HG03571 (cell line): ENCODE results near the gene TMIGD2.

ENCODE experiments used
- ATAC-seq: cut with Tn5 transposase; IDR thresholded peaks from one replicate; pipeline ENCODE4 v1.9.1; 2021; ENCODE audit not compliant: unreplicated experiment

Gene TMIGD2

DNA sequence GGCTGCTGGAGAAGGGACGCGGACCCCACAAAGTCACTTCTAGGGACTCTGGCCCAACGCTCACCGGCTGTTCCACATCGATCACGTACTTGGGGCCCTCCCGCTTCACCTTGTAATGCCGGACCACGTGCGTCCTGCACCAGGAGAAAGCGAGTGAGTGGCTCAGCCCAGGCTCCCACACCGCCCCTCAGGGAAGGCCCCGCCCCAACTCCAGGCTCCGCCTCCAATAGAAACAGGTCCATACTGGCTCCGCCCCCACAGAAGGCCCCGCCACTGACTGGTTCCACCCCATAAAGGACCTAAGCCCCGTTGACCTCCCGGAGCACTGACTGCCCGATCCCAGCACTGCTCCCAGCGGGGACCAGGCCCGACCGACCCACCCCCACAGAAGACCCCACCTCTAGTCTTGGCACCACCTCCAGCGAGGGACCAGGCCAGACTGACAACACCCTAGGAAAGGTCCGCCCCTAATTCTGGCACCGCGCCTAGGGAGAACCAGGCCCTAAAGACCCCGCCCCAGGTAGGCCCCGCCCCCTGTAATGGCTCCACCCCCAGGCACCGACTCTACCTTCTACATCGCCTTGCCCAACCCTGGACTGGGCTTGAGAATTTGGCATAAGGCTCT, 25.2 kb upstream of the TMIGD2 start:
- no peak for ATAC-seq

DNA sequence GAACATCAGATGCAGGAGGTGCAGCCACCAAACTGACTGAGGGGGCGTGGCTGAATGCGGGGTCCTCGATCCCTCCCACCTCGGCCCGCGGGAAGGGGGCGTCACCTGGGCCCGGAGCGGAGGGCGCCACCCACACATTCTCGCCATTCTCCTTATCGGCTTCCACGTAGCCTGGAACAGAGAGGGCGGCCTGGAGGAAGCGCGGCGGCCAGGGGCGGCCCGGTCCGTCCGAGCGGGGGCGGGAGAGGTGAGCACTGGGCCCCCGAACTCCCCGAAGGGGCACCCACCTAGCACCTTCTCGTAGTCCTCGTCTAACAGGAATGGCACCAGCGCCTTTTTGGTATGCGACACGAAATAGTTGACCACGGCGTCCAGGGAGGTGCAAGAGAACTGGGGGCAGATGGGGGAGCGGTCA, 24.7 kb upstream of the TMIGD2 start:
- ATAC-seq = no peak

DNA sequence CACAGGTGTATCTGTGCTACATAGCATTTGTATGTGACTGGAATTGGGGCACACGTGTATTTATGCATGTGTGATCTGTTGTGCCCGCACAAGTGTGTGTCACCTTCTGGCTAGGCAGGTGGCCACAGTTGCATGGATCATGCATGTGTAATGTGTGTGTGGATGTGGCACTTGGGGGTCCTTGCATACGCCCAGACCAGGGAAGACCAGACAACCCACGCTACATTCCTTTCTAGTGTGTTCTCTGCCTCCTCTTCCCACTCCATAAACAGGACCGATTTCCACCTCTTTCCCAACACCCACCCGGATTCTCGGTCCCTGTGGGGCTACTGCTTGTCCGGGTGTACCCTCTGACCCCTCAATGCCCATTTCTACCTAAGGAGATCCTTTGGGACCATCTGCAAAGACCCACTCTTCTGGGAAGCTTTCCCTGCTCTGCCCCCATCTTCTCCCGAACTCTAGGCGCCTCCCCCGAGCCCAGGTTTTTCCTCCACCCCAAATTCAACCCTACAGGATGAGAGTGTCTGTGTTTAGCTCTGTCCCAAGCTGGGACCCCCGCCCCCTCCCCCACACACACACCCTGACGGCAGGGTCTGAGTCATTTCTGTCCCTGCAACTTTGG, 24.1 kb upstream of the TMIGD2 start:
- ATAC-seq = no peak

DNA sequence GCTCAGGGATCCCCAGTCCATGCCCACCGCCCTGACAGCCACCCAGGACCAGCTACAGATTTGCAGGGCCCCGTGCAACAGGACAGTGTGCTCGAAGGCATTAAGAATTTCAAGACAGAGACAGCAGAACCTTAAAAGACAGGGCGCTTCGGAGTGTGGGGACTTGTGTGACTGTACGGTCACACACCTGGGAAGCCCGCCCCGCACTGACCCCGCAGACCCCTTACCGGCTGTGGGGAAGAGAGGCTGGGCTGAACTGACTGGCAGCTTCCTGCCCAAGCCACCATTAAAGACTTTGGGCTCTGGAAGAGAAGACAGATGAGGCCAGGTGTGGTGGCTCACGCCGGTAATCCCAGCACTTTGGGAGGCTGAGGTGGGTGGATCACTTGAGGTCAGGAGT, 22.0 kb upstream of the TMIGD2 start:
- ATAC-seq = no peak

DNA sequence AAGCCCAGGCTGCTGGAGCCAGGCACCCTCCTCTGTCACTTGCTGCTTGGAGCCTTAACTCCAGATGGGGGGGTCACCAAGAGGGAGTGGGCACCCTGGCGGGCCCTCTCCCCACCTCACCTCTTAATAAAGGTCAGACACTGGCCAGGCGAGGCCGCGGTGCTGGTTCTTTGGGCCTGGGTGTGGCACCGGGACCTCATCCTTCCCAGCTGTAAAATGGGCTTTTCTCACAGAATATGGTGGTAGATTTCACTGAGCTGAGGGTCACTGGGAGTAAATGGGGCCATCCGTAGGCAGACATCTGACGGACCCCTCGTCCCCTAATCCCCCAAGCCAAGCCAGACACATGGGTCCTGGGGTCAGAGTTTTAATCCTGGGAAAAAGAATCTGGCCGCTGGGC, 21.5 kb upstream of the TMIGD2 start:
- ATAC-seq = no peak

DNA sequence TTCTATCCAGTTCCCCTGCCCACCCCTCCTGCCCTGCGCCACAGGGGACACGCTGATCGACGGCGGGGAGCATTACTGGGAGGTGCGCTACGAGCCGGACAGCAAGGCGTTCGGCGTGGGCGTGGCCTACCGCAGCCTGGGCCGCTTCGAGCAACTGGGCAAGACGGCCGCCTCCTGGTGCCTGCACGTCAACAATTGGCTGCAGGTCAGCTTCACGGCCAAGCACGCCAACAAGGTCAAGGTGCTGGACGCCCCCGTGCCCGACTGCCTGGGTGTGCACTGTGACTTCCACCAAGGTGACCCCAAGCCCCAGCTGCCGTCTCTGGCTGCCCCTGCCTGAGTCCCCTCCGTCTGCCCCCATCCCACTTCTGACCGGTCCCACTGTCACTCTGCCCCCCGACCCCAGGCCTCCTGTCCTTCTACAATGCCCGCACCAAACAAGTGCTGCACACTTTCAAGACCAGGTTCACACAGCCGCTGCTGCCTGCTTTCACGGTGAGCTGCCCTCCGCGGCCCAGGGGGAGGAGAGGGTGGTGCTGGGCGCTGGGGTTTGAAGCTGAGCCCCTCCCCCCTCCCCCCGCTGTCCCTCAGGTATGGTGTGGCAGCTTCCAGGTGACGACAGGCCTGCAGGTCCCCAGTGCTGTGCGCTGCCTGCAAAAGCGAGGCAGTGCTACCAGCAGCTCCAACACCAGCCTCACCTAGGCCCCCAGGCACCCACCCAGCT, 20.9 kb upstream of the TMIGD2 start:
- no peak for ATAC-seq

DNA sequence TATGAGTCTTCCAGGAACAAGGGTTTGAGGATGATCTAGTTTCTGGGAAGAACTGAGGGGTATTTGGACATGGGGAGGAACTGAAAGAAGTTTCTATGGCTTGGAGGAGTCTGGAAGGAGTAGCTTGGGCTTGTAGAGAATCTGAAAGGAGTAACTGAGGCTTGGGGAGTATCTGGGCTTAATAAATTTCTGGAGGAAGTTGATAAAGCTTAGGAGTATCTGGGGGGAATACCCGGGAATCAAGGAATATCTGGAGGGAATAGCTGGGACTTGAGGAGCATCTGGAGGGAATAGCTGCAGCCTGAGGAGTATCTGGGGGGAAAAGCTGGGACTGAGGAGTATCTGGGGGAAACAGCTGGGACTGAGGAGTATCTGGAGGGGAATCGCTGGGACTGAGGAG, 18.2 kb upstream of the TMIGD2 start:
- ATAC-seq = no peak

DNA sequence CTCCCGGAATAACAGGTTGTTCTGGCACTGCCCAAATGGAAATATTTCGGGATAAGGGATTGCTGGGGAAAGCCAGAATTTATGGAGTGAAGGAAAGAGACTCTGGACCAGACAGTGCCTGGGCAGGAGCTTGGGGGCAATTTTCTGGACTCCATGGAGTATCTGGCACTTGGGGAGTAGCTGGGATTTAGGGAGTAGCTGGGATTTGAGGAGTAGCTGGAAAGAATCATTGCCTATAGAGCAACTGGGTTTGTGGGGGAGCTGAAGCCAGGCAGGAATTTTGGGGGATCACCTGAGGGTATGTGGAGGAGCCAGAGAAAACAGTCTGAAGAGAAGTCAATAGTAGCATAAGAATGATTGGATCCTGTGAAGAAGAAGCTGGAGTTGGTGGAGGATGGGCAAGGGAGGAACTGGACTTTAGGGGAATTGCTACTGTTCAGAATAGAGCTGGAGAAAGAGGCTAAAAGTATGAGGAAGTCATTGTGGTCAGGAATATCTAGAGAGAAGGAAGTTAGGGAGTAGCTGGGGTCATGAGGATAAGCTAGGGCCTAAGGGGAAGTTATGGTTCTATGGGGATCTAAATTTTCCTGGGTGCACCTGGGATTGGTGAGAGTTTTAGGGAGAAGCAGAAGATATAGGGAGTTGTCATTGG, 17.0 kb upstream of the TMIGD2 start:
- ATAC-seq = no peak

DNA sequence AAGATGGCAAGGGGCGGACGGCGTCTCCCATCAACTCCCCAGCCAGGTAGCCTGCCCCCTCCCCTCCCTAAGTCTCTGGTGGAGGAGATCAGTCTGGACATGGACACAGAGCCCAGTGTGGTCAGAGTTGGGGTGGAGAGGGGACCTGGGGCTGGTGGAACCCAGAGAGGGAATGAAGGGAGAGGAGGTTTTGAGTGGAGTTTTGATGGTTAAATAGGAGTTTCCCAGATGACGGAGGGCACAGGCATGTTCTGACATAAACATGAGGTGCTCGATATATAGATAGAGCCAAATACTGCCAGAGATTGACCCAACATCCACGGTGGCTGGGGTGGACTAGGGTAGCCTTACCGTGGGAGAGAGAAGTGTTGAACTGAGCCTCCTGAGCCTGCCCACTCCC, 16.3 kb upstream of the TMIGD2 start:
- ATAC-seq = no peak

DNA sequence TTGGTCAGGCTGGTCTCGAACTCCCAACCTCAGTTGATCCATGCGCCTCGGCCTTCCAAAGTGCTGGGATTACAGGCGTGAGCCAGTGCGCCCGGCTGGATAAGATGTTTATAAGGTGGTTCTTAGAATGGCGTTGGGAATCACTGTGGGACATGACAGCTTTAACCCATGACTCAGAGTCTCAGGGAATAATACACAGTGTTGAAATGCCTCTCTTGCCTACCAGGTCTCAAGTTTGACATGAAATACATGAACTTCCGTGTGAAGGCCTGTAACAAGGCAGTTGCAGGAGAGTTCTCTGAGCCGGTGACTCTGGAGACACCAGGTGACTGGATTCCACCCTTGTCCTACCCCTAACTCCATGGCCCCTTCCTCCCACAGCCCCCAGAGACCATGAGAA, 14.8 kb upstream of the TMIGD2 start:
- no peak for ATAC-seq

DNA sequence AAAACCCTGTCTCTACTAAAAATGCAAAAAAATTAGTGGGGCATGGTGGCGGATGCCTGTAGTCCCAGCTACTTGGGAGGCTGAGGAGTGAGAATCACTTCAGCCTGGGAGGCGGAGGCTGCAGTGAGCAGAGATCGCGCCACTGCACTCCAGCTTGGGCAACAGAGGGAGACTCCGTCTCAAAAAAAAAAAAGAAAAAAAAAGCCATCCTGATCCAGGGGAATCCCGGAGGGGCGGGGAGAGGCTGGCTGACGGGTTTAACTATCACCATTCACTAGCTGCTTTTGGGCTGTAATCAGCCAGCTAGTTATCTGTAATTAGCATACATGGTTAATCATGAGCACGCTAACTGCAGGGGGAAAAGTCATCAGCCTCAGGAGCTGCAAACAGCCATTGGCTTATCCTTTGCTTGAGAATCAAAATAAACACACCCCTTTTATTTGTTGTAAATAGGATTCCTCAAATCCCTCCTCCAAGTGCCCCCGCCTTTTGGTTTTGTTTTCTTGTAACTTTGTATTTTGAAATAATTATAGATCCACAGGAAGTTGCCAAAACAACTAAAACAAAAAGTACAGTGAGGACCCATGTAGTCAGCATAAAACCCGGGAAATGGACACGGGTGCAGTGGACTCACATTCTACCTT, 11.8 kb upstream of the TMIGD2 start:
- ATAC-seq = no peak

DNA sequence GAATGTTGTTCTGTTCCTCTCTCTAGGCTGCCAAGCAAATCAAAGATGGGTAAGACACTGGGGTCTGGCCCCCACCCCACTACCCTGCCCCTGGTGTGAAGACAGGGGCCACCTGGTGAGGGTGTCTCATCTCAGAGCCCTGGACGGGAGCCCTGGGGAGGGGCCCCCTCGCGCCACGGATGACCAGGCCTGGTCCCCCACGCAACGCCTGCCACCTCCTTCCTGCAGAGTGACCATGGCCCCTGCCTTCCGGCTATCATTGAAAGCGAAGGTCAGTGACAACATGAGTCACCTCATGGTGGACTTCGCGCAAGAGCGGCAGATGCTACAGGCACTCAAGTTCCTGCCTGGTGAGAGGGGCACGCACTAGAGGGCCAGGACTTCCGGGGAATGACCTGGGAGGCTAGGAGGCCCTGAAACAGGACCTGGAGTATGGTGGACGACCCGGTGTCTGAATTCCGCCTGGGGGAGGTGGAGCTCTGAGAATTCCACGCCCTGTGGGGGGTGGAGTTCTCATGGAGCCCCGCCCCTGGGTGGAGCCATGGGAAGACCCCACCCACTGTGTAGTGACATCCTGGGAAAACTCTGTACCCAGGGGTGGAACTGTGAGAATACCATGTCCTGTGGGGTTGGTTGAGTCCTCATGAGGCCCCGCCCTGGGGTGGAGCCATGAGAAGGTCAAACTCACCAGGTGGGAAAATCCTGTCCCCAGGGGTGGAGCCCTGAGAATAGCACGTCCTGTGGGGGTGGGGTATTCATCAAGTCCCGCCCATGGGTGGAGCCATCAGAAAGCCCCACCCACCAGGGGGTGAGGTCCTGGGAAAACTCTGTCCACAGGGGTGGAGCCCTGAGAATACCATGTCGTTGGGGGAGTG, 8.3 kb upstream of the TMIGD2 start:
- ATAC-seq = no peak

DNA sequence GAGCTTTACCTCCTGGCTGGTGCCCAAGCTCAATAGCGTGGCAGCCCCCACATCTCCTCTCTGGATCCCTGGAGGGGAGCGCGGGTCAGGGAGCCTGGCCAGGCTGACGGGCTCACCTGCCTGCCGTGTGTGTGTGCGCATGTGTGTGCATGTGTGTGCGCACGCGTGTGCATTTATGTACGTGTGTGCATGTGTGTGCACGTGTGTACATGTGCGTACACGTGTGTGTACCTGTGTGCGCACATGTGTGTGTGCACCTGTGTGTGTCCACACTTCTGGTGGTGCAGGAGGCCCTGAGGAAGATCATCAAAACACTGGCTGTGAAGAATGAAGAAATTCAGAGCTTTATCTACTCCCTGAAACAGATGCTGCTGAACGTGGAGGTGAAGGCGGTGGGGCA, 3.5 kb upstream of the TMIGD2 start:
- ATAC-seq = no peak

DNA sequence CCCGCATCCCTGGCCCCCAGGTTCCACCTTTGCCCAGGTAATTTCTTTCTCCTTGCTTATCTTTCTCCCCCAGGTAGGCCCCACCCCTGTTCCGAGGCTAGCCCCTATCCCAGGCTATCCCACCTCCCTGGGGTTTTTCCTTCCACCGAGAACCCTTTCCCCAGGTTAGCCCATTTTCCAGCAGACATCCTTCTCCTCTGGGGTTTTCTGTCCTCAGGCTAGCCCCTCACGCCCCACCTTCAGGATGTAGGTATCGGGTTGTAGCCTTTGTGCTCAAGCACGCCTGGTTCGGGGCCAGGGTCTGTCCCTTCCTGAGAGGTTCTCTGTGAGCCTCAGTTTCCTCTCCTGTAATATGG, 3.0 kb upstream of the TMIGD2 start:
- ATAC-seq = no peak

DNA sequence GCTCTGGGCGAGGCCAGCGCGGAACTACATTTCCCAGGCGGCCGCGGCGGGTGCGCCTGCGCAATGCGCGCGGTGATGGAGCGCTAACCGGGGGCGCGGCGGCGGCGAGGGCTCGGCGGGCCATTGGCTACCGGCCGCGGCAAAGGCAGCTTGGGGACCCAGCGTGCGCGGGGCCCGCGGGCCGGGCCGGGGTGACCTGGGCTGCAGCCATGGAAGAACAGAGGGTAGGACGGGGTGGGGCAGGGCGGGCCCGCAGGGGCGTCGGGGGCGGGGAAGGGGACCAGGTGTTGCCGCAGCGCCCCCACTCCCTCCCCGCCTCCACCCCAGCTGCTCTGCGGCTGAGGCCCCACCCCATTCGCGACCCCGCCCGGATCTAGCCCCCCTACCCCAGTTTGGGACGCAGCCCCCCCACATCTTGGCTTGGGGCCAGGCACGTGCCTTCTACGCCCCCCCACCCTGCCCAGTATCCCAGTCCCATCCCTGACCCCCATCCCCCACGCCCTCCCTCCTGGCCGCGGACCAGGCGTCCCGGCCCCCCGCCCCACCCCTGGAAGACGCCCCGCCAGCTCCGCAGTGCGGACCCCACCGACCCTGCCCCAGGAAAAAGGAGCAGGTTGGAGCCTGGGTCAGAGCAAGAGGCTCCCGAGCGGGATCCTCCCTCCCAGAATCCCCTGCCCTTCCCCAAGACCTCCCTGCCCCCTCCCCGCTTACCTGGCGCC, 2.5 kb upstream of the TMIGD2 start, which contains the start of gene FSD1:
FSD1 (plus strand) TSS at position 61 of the 719 bp plus-strand sequence; CDS start at position 210, 149 bp downstream.
- no peak for ATAC-seq

DNA sequence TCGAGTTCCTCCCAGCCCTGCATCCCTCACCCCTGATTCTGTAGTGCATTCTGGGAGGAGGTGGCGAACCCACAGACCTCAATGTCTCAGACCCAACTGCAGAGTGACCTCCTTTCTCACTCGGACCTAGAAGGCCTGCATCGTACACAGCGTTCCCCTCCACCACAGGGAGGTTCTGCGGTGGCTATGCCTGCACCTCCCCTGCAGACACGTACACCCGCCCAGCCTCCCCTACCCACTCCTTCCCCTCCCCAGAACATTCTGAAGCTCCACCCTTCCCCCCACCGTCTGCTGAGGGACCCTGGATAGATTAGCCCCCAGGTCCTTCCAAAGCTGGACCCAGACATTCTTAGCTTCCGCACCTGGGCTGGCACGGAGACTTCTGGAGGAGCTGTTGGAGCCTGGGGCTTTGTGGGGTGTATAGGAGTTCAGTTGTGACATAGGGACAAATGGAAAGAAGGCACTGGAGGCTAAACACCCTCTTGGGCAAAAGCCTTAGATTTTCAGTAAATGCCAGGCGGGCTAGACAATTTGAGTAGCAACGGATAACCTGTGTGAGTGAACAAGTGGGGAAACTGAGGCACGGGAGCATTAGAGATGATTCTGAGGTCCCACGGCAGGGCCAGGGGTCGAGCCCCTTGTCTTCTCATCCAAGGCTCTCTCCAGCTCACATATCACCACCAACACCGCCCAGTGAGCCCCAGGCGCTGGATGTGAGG, 1.8 kb upstream of the TMIGD2 start:
- no peak for ATAC-seq

DNA sequence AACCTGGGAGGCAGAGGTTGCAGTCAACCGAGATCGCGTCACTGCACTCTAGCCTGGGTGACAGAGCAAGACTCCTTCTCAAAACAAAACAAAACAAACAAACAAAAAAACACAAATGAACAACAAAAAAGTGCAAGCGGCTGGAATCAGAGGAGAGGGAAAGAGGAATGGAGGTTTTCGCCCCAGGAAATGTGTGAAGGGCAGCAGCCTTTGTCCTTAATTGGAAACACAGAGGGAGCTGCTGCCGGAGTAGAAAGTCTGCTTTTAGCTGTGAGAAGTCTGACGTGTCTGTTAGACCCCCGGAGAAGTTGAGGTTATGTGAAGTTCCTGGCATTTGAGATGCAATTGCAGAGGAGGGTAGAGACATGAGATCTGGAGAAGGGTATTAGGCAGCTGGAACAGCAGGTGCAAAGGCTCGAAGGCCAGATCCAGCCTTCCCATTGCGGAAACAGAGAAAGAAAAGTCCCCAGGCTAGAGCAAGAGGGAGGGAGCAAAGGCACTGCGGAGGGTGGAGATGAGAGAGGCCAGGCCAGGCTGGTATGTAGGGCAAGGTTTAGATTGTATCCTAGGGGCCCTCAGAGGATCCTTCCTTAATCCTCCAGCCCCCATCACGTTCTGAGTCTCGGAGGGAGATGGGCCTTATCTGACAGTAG, 473 bp downstream of the TMIGD2 start:
- ATAC-seq = no peak

DNA sequence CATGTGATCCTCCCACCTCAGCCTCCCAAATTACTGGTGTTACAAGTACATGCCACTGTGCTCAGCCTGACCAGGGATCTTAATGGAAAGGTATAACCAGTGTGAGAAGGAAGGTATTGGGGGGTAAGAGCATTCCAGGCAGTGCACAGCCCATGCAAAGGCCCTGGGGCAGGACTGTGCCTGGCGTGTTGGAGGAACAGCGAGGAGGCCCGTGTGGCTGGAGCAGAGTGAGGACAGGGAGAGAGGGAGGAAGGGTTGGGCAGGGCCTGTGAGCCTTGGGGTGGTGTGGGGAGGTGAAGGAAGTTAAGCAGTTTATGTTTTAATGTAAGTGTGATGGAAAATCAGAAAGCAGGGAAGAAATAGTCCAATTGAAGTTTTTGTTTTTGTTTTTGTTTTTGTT, 1.6 kb downstream of the TMIGD2 start:
- ATAC-seq = no peak
